ENCODE data around the gene PCED1B. TPM values are rescaled to one million over a fixed set of nuclear protein-coding genes. Genes with fewer than 3 reads are reported as not detected.
"Not testable (repeated sequence)": the region's sequence is repeated elsewhere in the genome, so short reads cannot be mapped to it uniquely, and the experiment has no call there.

Gene PCED1B
- total RNA-seq, 1 donor from 2014 or later, result 49.9 TPM

DNA sequence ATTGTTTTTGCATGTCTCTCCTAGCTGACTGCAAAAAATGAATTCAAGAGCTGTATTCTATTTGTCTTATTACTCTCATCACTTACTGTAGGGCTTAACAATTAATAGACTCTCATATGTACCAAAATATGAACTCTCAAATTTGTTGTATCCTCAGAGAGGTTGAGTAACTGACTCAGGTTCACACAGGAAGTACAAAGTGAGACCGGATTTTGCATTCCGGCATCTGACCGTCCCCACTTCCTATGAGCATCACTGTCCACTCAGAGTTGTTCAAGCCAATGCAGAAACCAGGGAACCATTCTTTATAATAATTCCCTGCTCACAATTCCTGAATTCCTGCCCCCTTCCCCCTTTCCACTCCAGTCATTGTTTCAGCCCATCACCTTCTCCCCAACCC lies 113.6 kb downstream of the PCED1B start:
- Mint-ChIP-seq H3K9me3 (no peaks in the 10 kb centered on the region), H3K36me3 (ENCODE audit: low read depth) (peaks cover 47% of the 10 kb centered on the region), H3K27me3 (ENCODE audit: low read depth) (no peaks in the 10 kb centered on the region), H3K27ac (peak overlapping the region; percentile 83), H3K4me1 (ENCODE audit: low read depth) (peaks cover 66% of the 10 kb centered on the region), H3K4me3 (ENCODE audit: low read depth) (peak overlapping the region; percentile 55)
- intact Hi-C loops (cut with micrococcal nuclease), result loop anchor here (2.0 to 10.0 kb wide), 2 partner anchors 48 to 108 kb away; no protein-coding TSS in a partner anchor
- no peak for DNase-seq (ENCODE audit: low spot score)

DNA sequence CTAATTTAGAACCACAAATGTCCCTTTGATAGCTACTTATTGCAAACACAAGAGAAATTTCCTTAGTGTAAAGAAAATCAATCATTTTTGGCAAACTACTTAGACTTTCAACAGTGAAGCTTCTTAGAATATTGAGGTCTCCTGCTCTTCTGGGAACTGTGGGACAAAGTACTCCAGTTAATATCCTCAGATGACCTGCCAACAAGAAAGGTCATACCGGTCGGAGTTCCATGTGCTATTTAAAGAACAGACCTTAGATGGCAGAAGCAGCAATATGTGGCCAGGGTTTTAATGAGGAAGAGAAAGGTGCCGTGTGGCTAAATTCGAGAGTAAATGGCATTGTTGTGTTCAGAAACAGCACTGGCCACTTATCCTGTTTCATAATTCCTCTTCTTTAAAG lies 115.1 kb downstream of the PCED1B start:
- Mint-ChIP-seq H3K4me3 (ENCODE audit: low read depth) (no peak overlapping the region), H3K4me1 (ENCODE audit: low read depth) (peaks cover 56% of the 10 kb centered on the region), H3K36me3 (ENCODE audit: low read depth) (peaks cover 38% of the 10 kb centered on the region), H3K27ac (no peak overlapping the region), H3K27me3 (ENCODE audit: low read depth) (no peaks in the 10 kb centered on the region), H3K9me3 (no peaks in the 10 kb centered on the region)
- intact Hi-C loops (cut with micrococcal nuclease), result loop anchor here (10.0 kb wide), 1 partner anchor 50 kb away; no protein-coding TSS in a partner anchor
- DNase-seq (ENCODE audit: low spot score), result no peak

DNA sequence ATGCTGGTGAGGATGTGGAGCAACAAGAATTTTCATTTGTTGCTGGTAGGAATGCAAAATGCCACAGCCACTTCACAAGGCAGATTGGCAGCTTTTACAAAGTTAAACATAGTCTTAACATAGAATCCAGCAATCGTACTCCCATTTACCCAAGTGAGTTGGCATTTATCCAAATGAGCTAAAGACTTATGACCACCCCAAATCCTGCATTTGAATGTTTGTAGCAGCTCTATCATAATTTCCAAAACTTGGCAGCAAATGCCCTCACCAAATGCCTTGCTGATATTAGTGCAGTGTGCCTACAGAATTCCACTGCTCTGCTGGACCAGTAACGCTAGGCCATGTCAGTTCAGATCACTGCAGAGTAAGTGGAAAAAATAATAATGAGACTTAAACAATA lies 121.0 kb downstream of the PCED1B start:
- H3K36me3 Mint-ChIP-seq (ENCODE audit: low read depth), result peaks cover 39% of the 10 kb centered on the region
- intact Hi-C loops (cut with micrococcal nuclease), result no loop called here
- H3K4me1 Mint-ChIP-seq (ENCODE audit: low read depth), result peaks cover 14% of the 10 kb centered on the region
- no peak overlapping the region for H3K27ac Mint-ChIP-seq
- no peaks in the 10 kb centered on the region for H3K9me3 Mint-ChIP-seq
- DNase-seq (ENCODE audit: low spot score), result no peak
- H3K4me3 Mint-ChIP-seq (ENCODE audit: low read depth), result no peak overlapping the region
- H3K27me3 Mint-ChIP-seq (ENCODE audit: low read depth), result no peaks in the 10 kb centered on the region

DNA sequence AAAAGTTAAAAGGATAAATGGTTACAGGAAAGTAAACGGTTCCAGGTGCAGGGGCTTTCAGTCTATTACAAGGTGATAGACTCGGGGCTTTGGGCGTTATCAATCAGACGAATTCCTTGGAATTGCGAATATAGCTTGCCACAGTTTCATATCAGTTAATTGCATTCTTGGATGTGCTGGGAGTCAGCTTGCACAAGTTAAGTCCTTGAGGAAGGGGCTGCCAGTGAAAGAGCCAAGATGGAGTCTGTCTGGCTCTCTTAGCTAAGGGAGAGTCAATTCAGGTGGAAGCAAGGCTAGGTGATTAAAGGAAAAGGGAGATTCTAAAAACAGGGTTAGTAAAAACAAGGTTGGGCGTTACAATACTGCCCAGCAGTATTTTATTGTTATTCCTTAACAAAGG lies 121.8 kb downstream of the PCED1B start:
- DNase-seq (ENCODE audit: low spot score); intact Hi-C loops (cut with micrococcal nuclease); H3K9me3 Mint-ChIP-seq; H3K27ac Mint-ChIP-seq; H3K4me3 Mint-ChIP-seq (ENCODE audit: low read depth); H3K27me3 Mint-ChIP-seq (ENCODE audit: low read depth): not testable (repeated sequence)
- Mint-ChIP-seq H3K4me1 (ENCODE audit: low read depth) (peaks cover 19% of the 10 kb centered on the region), H3K36me3 (ENCODE audit: low read depth) (peaks cover 47% of the 10 kb centered on the region)

DNA sequence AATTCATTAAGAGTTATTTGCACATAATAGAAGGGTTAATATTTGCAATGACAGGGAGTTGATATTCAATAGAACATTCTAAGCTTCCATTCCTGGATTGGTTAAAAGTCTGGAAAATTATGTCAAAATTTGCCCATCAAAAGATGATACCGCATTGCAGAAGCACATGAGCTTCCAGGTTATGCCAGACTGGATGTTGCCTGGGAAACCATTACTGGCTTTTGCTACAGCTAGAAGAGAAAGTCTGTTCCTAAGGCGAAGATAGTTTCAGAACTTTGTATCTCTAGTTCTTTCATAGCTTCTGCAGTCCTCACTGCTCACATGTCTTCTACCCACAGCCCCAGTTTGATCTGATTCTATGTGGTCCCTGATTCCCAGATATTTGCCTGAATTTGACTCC lies 122.8 kb downstream of the PCED1B start:
- Mint-ChIP-seq H3K27me3 (ENCODE audit: low read depth) (no peaks in the 10 kb centered on the region), H3K4me3 (ENCODE audit: low read depth) (no peak overlapping the region), H3K9me3 (no peaks in the 10 kb centered on the region), H3K4me1 (ENCODE audit: low read depth) (peaks cover 28% of the 10 kb centered on the region), H3K27ac (no peak overlapping the region), H3K36me3 (ENCODE audit: low read depth) (peaks cover 57% of the 10 kb centered on the region)
- DNase-seq (ENCODE audit: low spot score), result no peak
- intact Hi-C loops (cut with micrococcal nuclease), result no loop called here

DNA sequence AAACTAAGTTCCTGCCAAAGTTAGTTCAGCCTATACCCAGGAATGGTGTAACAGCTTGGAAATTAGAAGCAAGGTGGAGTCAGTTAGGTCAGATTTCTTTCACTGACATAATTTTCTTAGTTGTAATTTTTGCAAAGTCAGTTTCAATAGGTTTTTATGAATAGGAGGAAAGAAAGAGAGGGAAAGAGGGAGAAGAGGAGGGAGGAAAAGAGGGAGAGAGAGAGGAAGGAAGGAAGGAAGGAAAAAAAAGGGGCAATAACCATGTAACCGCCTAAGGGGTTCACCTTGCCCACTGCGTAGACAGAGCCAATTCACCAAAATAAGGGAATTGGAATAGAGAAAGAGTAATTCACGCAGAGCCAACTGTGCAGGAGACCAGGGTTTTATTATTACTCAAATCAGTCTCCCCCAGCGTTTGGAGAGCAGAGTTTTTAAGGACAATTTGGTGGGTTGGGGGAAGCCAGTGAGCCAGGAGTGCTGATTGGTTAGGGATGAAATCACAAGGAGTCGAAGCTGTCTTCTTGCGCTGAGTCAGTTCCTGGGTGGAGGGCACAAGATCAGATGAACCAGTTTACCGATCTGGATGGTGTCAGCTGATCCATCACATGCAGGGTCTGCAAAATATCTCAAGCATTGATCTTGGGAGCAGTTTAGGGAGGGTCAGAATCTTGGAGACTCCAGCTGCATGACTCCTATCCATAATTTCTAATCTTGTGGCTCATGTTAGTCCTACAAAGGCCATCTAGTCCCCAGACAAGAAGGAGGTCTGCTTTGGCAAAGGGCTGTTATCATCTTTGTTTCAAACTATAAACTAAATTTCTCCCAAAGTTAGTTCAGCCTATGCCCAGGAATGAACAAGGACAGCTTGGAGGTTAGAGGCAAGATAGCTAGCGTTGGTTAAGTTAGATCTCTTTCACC lies 126.4 kb downstream of the PCED1B start:
- peaks cover 55% of the 10 kb centered on the region for H3K4me1 Mint-ChIP-seq (ENCODE audit: low read depth)
- H3K4me3 Mint-ChIP-seq (ENCODE audit: low read depth), result peak overlapping the region; percentile 15
- intact Hi-C loops (cut with micrococcal nuclease), result loop anchor here (1.0 to 5.0 kb wide), 4 partner anchors 13 to 173 kb away; no protein-coding TSS in a partner anchor
- DNase-seq (ENCODE audit: low spot score), result no peak
- peaks cover 79% of the 10 kb centered on the region for H3K36me3 Mint-ChIP-seq (ENCODE audit: low read depth)
- H3K27ac Mint-ChIP-seq, result peak overlapping the region; percentile 86
- H3K27me3 Mint-ChIP-seq (ENCODE audit: low read depth), result no peaks in the 10 kb centered on the region
- no peaks in the 10 kb centered on the region for H3K9me3 Mint-ChIP-seq

DNA sequence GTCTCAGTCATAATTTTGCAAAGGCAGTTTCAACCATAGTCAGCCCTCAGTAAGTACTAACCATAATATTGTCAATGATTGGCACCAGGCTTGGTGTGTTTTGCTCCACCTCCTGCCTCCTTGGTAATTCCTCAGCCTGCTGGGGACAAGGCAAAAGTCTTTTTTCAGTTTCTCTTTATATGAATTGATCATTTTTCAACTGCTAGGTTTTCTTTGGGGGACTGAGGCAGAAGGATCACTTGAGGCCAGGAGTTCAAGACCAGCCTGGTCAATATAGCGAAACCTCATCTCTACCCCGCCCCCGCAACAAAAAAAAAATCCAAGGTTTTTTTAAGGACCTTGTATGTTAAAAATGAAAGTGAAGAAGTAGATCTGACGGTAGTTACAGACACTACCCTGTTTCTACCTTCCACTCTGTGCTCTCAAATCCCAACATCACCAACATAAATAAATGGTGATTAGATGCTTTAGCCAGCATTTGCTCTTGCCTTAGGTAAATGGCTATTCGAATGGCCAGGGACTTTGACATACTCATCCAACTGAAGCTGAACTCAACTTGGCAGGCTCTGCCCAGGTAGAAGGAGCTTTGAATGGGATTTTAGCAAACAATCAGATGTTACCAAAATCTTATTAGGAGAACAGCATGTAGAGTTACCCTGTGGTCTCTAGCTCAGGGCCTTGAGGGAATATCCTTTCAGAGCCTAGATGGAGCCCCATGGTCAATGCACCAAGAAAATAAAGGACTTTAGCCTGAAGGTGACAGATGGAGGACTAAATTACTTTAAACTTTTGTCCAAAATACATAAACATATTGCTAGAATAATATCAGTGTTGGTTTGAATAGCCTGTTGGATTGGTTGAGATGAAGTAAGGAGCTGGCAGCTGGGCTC lies 127.3 kb downstream of the PCED1B start:
- Mint-ChIP-seq H3K27ac (peak overlapping the region; percentile 86), H3K9me3 (no peaks in the 10 kb centered on the region), H3K4me1 (ENCODE audit: low read depth) (peaks cover 56% of the 10 kb centered on the region), H3K4me3 (ENCODE audit: low read depth) (peak overlapping the region; percentile 60), H3K36me3 (ENCODE audit: low read depth) (peaks cover 80% of the 10 kb centered on the region), H3K27me3 (ENCODE audit: low read depth) (no peaks in the 10 kb centered on the region)
- DNase-seq (ENCODE audit: low spot score), result no peak
- intact Hi-C loops (cut with micrococcal nuclease), result loop anchor here (1.0 to 5.0 kb wide), 4 partner anchors 13 to 174 kb away; no protein-coding TSS in a partner anchor

DNA sequence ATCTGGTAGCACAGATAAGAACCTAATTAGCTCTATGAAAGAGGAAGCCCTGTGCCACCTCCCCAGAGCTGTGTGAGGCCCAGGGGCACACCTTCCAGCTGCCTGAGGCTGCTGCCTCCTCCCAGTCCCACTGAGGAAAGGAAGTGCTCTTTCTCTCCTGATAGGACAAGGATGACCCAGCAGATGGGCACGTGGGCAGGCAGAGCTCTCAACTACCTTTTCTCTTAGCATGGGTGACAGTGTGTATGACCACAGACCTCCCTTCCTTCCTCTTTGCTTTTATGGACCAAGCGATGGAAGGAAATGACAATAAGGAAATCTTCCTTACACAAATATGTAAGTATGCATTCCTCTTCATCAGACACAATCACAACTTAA lies 127.9 kb downstream of the PCED1B start:
- Mint-ChIP-seq H3K4me1 (ENCODE audit: low read depth) (peaks cover 58% of the 10 kb centered on the region), H3K9me3 (no peaks in the 10 kb centered on the region), H3K27ac (peak overlapping the region; percentile 86), H3K4me3 (ENCODE audit: low read depth) (peak overlapping the region; percentile 60), H3K27me3 (ENCODE audit: low read depth) (no peaks in the 10 kb centered on the region), H3K36me3 (ENCODE audit: low read depth) (peaks cover 82% of the 10 kb centered on the region)
- peak; percentile 39 for DNase-seq (ENCODE audit: low spot score)
- intact Hi-C loops (cut with micrococcal nuclease), result loop anchor here (2.0 to 5.0 kb wide), 2 partner anchors 123 to 175 kb away; no protein-coding TSS in a partner anchor

DNA sequence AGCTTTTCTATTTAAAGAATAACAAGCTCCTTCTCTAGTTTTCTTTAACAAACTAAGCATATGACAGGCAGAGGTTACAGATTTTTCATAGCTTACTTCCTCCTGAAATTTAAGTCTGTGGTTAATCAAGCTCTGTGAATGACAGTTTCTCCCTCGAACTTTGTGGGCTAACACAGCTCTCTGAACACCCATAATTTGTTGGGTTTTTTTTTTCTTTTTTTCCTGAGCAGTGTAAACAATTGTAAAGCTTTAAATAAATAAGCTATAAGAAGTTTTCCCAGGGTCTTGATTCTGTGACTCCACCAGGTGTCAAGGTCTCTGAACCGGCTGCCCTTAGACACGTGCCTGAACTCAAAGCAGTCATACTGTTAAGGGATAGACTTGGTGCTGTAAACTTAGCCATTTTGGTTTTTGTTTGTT lies 128.4 kb downstream of the PCED1B start:
- Mint-ChIP-seq H3K4me1 (ENCODE audit: low read depth) (peaks cover 63% of the 10 kb centered on the region), H3K4me3 (ENCODE audit: low read depth) (peak overlapping the region; percentile 60), H3K36me3 (ENCODE audit: low read depth) (peaks cover 88% of the 10 kb centered on the region), H3K27me3 (ENCODE audit: low read depth) (no peaks in the 10 kb centered on the region), H3K9me3 (no peaks in the 10 kb centered on the region), H3K27ac (peak overlapping the region; percentile 86)
- no peak for DNase-seq (ENCODE audit: low spot score)
- intact Hi-C loops (cut with micrococcal nuclease), result loop anchor here (2.0 to 5.0 kb wide), 2 partner anchors 123 to 176 kb away; no protein-coding TSS in a partner anchor

DNA sequence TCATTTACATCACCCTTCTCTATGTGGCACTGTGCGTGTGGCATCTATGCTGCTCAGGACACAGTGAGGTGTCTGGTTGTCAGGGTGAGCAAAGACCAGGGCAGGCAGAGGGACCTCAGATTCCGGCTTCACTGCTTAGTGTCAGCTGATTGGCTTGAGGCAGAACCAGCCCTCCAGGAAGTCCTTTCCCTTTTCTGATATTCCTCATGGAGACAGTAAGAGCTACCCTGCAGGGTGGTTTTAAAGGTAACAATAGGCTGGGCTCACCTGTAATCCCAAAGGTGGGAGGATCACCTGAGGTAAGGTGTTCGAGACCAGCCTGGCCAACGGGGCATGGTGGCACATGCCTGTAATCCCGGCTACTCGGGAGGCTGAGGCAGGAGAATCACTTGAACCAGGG lies 129.6 kb downstream of the PCED1B start:
- no peaks in the 10 kb centered on the region for H3K9me3 Mint-ChIP-seq
- H3K27me3 Mint-ChIP-seq (ENCODE audit: low read depth), result no peaks in the 10 kb centered on the region
- peaks cover 73% of the 10 kb centered on the region for H3K4me1 Mint-ChIP-seq (ENCODE audit: low read depth)
- DNase-seq (ENCODE audit: low spot score), result no peak
- peak overlapping the region; percentile 86 for H3K27ac Mint-ChIP-seq
- intact Hi-C loops (cut with micrococcal nuclease), result loop anchor here (5.0 kb wide), 1 partner anchor 177 kb away; no protein-coding TSS in a partner anchor
- H3K4me3 Mint-ChIP-seq (ENCODE audit: low read depth), result peak overlapping the region; percentile 45
- H3K36me3 Mint-ChIP-seq (ENCODE audit: low read depth), result peaks cover 91% of the 10 kb centered on the region

DNA sequence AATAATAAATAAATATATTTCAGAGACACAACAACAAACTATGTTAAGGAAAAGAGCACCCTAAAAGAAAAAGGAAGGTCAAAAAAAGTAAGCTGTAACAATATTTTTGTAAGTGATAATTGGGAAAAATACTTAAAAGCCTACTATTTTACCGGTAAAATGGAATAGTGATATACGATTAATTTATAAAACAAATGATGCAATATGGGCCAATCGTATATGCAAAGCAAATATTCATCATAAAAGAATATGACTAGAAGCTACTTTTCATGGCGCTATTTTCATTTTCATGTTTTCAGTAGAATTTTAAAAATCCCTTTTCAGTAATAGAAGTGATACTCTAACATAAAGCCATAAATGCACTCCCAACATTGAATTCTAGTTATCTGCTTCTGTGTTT lies 131.4 kb downstream of the PCED1B start:
- no peak for DNase-seq (ENCODE audit: low spot score)
- Mint-ChIP-seq H3K4me3 (ENCODE audit: low read depth) (peak overlapping the region; percentile 80), H3K27me3 (ENCODE audit: low read depth) (no peaks in the 10 kb centered on the region), H3K9me3 (no peaks in the 10 kb centered on the region), H3K4me1 (ENCODE audit: low read depth) (peaks cover 73% of the 10 kb centered on the region), H3K27ac (peak overlapping the region; percentile 74), H3K36me3 (ENCODE audit: low read depth) (peaks cover 86% of the 10 kb centered on the region)
- intact Hi-C loops (cut with micrococcal nuclease), result loop anchor here (10.0 kb wide), 2 partner anchors 756 to 946 kb away; partner anchors contain the start of gene SLC38A1

DNA sequence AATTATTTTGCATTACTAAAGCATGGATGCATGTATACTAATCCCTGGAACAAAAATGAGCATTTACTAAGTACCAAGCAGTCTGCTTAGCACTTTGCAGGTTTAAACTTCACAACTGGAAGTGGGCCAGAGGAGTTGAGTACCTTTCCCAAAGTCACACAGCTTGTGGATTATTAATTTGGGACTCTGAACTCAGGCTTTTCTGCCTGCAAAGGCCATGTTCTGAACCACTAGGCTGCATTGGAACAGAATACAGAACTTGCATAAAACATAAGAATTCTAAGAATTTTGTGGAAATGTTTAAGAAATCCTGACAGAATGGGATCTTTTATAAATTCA lies 133.2 kb downstream of the PCED1B start:
- peak overlapping the region; percentile 91 for H3K27ac Mint-ChIP-seq

More for the DNA sequence above, 133.2 kb downstream of the PCED1B start:
- Mint-ChIP-seq H3K27me3 (ENCODE audit: low read depth) (no peaks in the 10 kb centered on the region), H3K9me3 (no peaks in the 10 kb centered on the region), H3K4me3 (ENCODE audit: low read depth) (peak overlapping the region; percentile 80), H3K36me3 (ENCODE audit: low read depth) (peaks cover 82% of the 10 kb centered on the region), H3K4me1 (ENCODE audit: low read depth) (peaks cover 59% of the 10 kb centered on the region)
- intact Hi-C loops (cut with micrococcal nuclease), result loop anchor here (2.0 to 10.0 kb wide), 3 partner anchors 758 to 1222 kb away; partner anchors contain the start of genes SCAF11 and SLC38A1
- DNase-seq (ENCODE audit: low spot score), result no peak

Data from activated T-helper 2 cell treated with anti-CD3 and anti-CD28 coated beads, Interferon-gamma antibody, Interleukin-2, Interleukin-4, amounts not matched to agents 10 μg/mL and 5 μg/mL and 100 μg/mL, durations not matched to agents 14 hours and 24 hours and 36 hours (primary cell).